ENCODE measurements around the gene NCLN.
"Not testable (repeated sequence)": the region's sequence is repeated elsewhere in the genome, so short reads cannot be mapped to it uniquely, and the experiment has no call there.

Gene NCLN

GRCh38 chr19:3186160-3186688, 494 bp downstream of the NCLN start:
- peak; percentile 15 for DNase-seq

- DNase-seq, result peak; percentile 30
These were observed 1.3 kb downstream of the NCLN start for GRCh38 chr19:3186891-3187661.

GRCh38 chr19:3187662-3188511, 2.2 kb downstream of the NCLN start:
- no peak for DNase-seq

GRCh38 chr19:3188627-3189596, 3.2 kb downstream of the NCLN start:
- no peak for DNase-seq

- DNase-seq, result no peak
These were observed 4.2 kb downstream of the NCLN start for GRCh38 chr19:3189702-3190469.

- DNase-seq, result no peak
These were observed 4.7 kb downstream of the NCLN start for GRCh38 chr19:3190470-3190770.

GRCh38 chr19:3190921-3191805, 5.4 kb downstream of the NCLN start:
- DNase-seq, result no peak

GRCh38 chr19:3191806-3192104, 6.0 kb downstream of the NCLN start:
- DNase-seq, result not testable (repeated sequence)

- DNase-seq, result no peak
These were observed 6.5 kb downstream of the NCLN start for GRCh38 chr19:3192228-3192635.

GRCh38 chr19:3192684-3193083, 7.0 kb downstream of the NCLN start:
- DNase-seq, result no peak

GRCh38 chr19:3193256-3194105, 7.8 kb downstream of the NCLN start:
- peak; percentile 57 for DNase-seq

- DNase-seq, result no peak
These were observed 8.7 kb downstream of the NCLN start for GRCh38 chr19:3194106-3195087.

- DNase-seq, result no peak
These were observed 10.6 kb downstream of the NCLN start for GRCh38 chr19:3196064-3196932.

- no peak for DNase-seq
These were observed 11.1 kb downstream of the NCLN start for GRCh38 chr19:3196933-3197205.

GRCh38 chr19:3198901-3199700, 13.4 kb downstream of the NCLN start:
- no peak for DNase-seq

- peak; percentile 7 for DNase-seq
These were observed 15.5 kb downstream of the NCLN start for GRCh38 chr19:3201072-3201700.

- no peak for DNase-seq
These were observed 16.2 kb downstream of the NCLN start for GRCh38 chr19:3201911-3202310.

Measured in inflammatory macrophage treated with lipopolysaccharide for 4 hours (primary cell).